ENCODE data around the gene BLID.

DNA sequence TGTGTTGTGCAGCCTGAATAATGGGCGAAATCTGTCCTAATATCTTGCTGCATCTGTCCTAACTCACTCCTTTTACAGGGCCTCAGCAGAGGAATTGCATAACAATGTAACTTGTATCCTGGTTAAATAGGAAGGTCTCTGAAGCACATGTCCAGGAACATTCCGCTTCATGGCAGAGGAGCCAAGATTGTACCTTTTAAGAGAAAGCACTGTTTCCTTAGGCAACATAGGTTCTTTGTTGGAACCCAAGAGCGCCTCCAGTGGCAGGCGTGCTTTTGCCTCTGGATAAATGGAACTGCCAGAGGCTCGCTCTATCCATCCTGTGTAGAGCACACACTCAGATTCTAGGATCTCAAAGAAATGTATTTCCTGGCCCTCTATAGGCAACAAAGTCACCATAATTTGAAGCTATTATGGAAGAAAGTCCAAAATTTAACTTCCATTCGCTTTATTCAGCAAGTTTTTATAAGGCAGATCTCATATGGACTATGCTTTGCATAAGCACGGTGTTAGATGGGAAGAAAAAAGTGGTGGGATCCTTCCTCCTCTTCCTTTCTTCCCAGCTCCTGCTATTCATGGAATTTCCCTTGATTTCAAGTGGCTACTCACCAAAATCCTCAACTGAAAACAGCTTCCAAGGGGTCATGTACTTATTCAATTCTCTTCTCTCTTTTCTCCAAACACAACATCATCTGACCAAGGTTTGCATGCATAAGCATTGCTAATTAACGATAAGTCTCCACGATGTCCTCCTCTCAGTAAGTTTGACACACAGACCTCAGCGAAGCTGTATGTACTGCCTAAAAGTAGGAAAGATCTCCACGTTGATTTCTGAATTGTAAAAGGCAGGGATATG, at the start of gene BLID:
- TF ChIP-seq CTCF (IDR thresholded peaks at IDR 0.05) (peak in 2 of 3 experiments; percentile 51 to 65), POLR2A (IDR thresholded peaks at IDR 0.05) (no peak)
